Trophoblast cell (in vitro differentiated cells and primary cell): Measurements from ENCODE around the gene CLASP1.

Experiments used
- DNase-seq, 2 donors: peaks; one replicate each; pipeline ENCODE4 v3.0.0-alpha.2; 2016
- H2AFZ ChIP-seq: 2 replicates; pipeline ENCODE4 v1.6.1; 2013; ENCODE audit warnings: low read length, moderate library complexity, mild to moderate bottlenecking; ENCODE audit not compliant: insufficient read depth, poor library complexity
- H2AK5ac ChIP-seq: 2 replicates; pipeline ENCODE4 v1.6.1; 2013; ENCODE audit warnings: mild to moderate bottlenecking, low read length
- H2BK120ac ChIP-seq: 2 replicates; pipeline ENCODE4 v1.6.1; 2013; ENCODE audit warnings: low read length, mild to moderate bottlenecking, moderate library complexity; ENCODE audit not compliant: insufficient read depth, poor library complexity
- H2BK12ac ChIP-seq: 2 replicates; pipeline ENCODE4 v1.6.1; 2013; ENCODE audit warnings: mild to moderate bottlenecking, low read length, moderate library complexity
- H2BK5ac ChIP-seq: 2 replicates; pipeline ENCODE4 v1.6.1; 2013; ENCODE audit warnings: low read length, low read depth, moderate library complexity, mild to moderate bottlenecking; ENCODE audit not compliant: poor library complexity
- H3K14ac ChIP-seq: 2 replicates; pipeline ENCODE4 v1.6.1; 2013; ENCODE audit warnings: mild to moderate bottlenecking, low read length
- H3K18ac ChIP-seq: 2 replicates; pipeline ENCODE4 v1.6.1; 2013; ENCODE audit warnings: mild to moderate bottlenecking, low read length
- H3K23ac ChIP-seq: 2 replicates; pipeline ENCODE4 v1.6.1; 2013; ENCODE audit warnings: low read length
- H3K27ac ChIP-seq: 2 replicates; pipeline ENCODE4 v1.5.1; 2013; ENCODE audit warnings: low read depth, mild to moderate bottlenecking, inconsistent platforms, low read length, moderate library complexity
- H3K27me3 ChIP-seq: 2 replicates; pipeline ENCODE4 v1.6.1; 2013; ENCODE audit warnings: inconsistent platforms, mild to moderate bottlenecking, low read length, moderate library complexity; ENCODE audit not compliant: insufficient read depth
- H3K36me3 ChIP-seq, 2 experiments: 1 replicate in 1 of 2; 2 replicates in 1 of 2; pipeline ENCODE4 v1.6.1; 2013; ENCODE audit warnings: low read length in 2 of 2, mild to moderate bottlenecking in 2 of 2, moderate library complexity in 1 of 2; ENCODE audit not compliant: insufficient read depth in 2 of 2, control insufficient read depth in 1 of 2
- H3K4ac ChIP-seq: 2 replicates; pipeline ENCODE4 v1.6.1; 2013; ENCODE audit warnings: low read depth, mild to moderate bottlenecking, low read length, moderate library complexity
- H3K4me1 ChIP-seq, 2 experiments: 1 replicate in 1 of 2; 2 replicates in 1 of 2; pipeline ENCODE4 v1.6.1; 2013; ENCODE audit warnings: low read length in 2 of 2, mild to moderate bottlenecking in 2 of 2, moderate library complexity in 1 of 2; ENCODE audit not compliant: insufficient read depth in 2 of 2, control insufficient read depth in 1 of 2
- H3K4me2 ChIP-seq: 2 replicates; pipeline ENCODE4 v1.6.1; 2013; ENCODE audit warnings: inconsistent platforms, mild to moderate bottlenecking, low read length, moderate library complexity
- H3K4me3 ChIP-seq: 2 replicates; pipeline ENCODE4 v1.5.1; 2013; ENCODE audit warnings: mild to moderate bottlenecking, low read depth, low read length, inconsistent platforms
- H3K79me1 ChIP-seq: one replicate; pipeline ENCODE4 v1.6.1; 2013; ENCODE audit warnings: low read length
- H3K79me2 ChIP-seq: 2 replicates; pipeline ENCODE4 v1.6.1; 2013; ENCODE audit warnings: low read length, mild to moderate bottlenecking; ENCODE audit not compliant: control insufficient read depth, insufficient read depth, poor library complexity
- H3K9ac ChIP-seq: 2 replicates; pipeline ENCODE4 v1.6.1; 2013; ENCODE audit warnings: mild to moderate bottlenecking, low read length
- H3K9me3 ChIP-seq: 2 replicates; pipeline ENCODE4 v1.6.1; 2013; ENCODE audit warnings: low read depth, mild to moderate bottlenecking, control low read depth, inconsistent platforms, low read length; ENCODE audit not compliant: insufficient read depth
- H4K12ac ChIP-seq: 2 replicates; pipeline ENCODE4 v1.6.1; 2013; ENCODE audit warnings: low read depth, mild to moderate bottlenecking, low read length, moderate library complexity
- H4K8ac ChIP-seq: 2 replicates; pipeline ENCODE4 v1.6.1; 2013; ENCODE audit warnings: low read depth, mild to moderate bottlenecking, low read length, moderate library complexity
- H4K91ac ChIP-seq: one replicate; pipeline ENCODE4 v1.6.1; 2013; ENCODE audit warnings: low read depth, mild to moderate bottlenecking, low read length, moderate library complexity
- WGBS: extraction: QIAGEN DNeasy Blood & Tissue Kit; methylation state at CpG from one replicate; pipeline ENCODE4 v1.1.7; 2013; ENCODE audit warnings: missing lambda C conversion rate; ENCODE audit not compliant: insufficient read length, insufficient coverage; ENCODE audit errors: extremely low coverage; 5-methylcytosine and 5-hydroxymethylcytosine counted together

The CLASP1 gene

GRCh38 chr2:121570667-121571055 is 78.6 kb downstream of the CLASP1 start:
- Histone ChIP-seq H2BK120ac (no peak overlapping the region), H4K91ac (no peak overlapping the region), H3K79me1 (no peaks in the 10 kb centered on the region), H2BK12ac (no peak overlapping the region), H3K79me2 (no peaks in the 10 kb centered on the region), H3K4ac (no peak overlapping the region), H3K36me3 (no peaks in the 10 kb centered on the region), H3K4me3 (no peak overlapping the region), H4K8ac (no peak overlapping the region), H3K9me3 (no peaks in the 10 kb centered on the region), H3K4me2 (no peak overlapping the region), H3K23ac (no peak overlapping the region), H3K4me1 (no peaks in the 10 kb centered on the region), H3K9ac (no peak overlapping the region), H2AK5ac (no peak overlapping the region), H4K12ac (no peak overlapping the region), H3K27me3 (no peaks in the 10 kb centered on the region), H2BK5ac (no peak overlapping the region), H2AFZ (no peak overlapping the region), H3K14ac (no peak overlapping the region), H3K18ac (no peak overlapping the region), H3K27ac (no peak overlapping the region)
- WGBS: no CpG with 5 or more reads among the region's 2 CpGs
- DNase-seq: no peak

- H2AK5ac ChIP-seq: no peak overlapping the region
- no peak overlapping the region for H3K4me2 ChIP-seq
- no peak overlapping the region for H3K18ac ChIP-seq
- H3K23ac ChIP-seq: no peak overlapping the region
- H2BK5ac ChIP-seq: no peak overlapping the region
- no peaks in the 10 kb centered on the region for H3K36me3 ChIP-seq
- H3K27ac ChIP-seq: no peak overlapping the region
- H3K14ac ChIP-seq: no peak overlapping the region
- no peaks in the 10 kb centered on the region for H3K9me3 ChIP-seq
- H2BK120ac ChIP-seq: no peak overlapping the region
- H4K12ac ChIP-seq: no peak overlapping the region
- no peak overlapping the region for H4K8ac ChIP-seq
- H4K91ac ChIP-seq: no peak overlapping the region
- H2AFZ ChIP-seq: no peak overlapping the region
- no peak overlapping the region for H2BK12ac ChIP-seq
- no peaks in the 10 kb centered on the region for H3K4me1 ChIP-seq
- H3K4ac ChIP-seq: no peak overlapping the region
- no peak overlapping the region for H3K9ac ChIP-seq
- H3K27me3 ChIP-seq: no peaks in the 10 kb centered on the region
- no peaks in the 10 kb centered on the region for H3K79me2 ChIP-seq
- no peaks in the 10 kb centered on the region for H3K79me1 ChIP-seq
- WGBS: no CpG with 5 or more reads among the region's 2 CpGs
- DNase-seq: no peak
- no peak overlapping the region for H3K4me3 ChIP-seq
Observed at GRCh38 chr2:121570036-121570666, 79.1 kb downstream of the CLASP1 start.

GRCh38 chr2:121567957-121568409 is 81.3 kb downstream of the CLASP1 start:
- no peak overlapping the region for H4K8ac ChIP-seq
- H3K27me3 ChIP-seq: no peaks in the 10 kb centered on the region
- no peak overlapping the region for H4K12ac ChIP-seq
- H3K79me2 ChIP-seq: no peaks in the 10 kb centered on the region
- no peak overlapping the region for H3K18ac ChIP-seq
- no peak overlapping the region for H3K4me2 ChIP-seq
- no peak overlapping the region for H3K4ac ChIP-seq
- H3K79me1 ChIP-seq: no peaks in the 10 kb centered on the region
- no peak for DNase-seq
- no CpG with 5 or more reads among the region's 4 CpGs for WGBS
- no peak overlapping the region for H3K23ac ChIP-seq
- H3K4me3 ChIP-seq: no peak overlapping the region
- H4K91ac ChIP-seq: no peak overlapping the region
- no peak overlapping the region for H2AFZ ChIP-seq
- no peaks in the 10 kb centered on the region for H3K9me3 ChIP-seq
- H2BK12ac ChIP-seq: no peak overlapping the region
- H3K14ac ChIP-seq: no peak overlapping the region
- H3K36me3 ChIP-seq: no peaks in the 10 kb centered on the region
- no peak overlapping the region for H3K9ac ChIP-seq
- H2BK120ac ChIP-seq: no peak overlapping the region
- no peak overlapping the region for H3K27ac ChIP-seq
- no peaks in the 10 kb centered on the region for H3K4me1 ChIP-seq
- no peak overlapping the region for H2AK5ac ChIP-seq
- H2BK5ac ChIP-seq: no peak overlapping the region

DNA sequence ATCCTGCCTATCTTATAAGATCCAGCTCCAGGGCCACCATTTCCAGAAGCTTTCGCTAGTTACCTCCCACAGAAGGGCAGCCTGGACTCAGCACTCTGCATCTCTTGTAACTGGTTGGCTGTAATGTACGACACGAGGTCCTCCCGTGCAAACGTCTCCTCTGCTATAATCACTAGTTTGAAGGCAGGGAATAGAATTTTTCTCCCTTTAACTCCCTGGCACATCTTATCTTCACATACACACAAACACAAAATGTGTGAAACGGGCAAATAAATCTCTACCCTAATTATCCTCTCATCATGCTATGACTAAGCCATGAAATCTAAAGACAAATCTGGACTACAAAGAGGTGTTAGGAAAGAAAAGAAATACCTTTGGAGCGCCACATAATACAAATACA is 81.8 kb downstream of the CLASP1 start:
- no peak overlapping the region for H3K4ac ChIP-seq
- H2BK120ac ChIP-seq: no peak overlapping the region
- H3K79me1 ChIP-seq: no peaks in the 10 kb centered on the region
- no peaks in the 10 kb centered on the region for H3K79me2 ChIP-seq
- no peak overlapping the region for H3K23ac ChIP-seq
- H3K36me3 ChIP-seq: no peaks in the 10 kb centered on the region
- H3K27ac ChIP-seq: no peak overlapping the region
- no peak overlapping the region for H3K4me2 ChIP-seq
- no peak for DNase-seq
- no peaks in the 10 kb centered on the region for H3K9me3 ChIP-seq
- H4K12ac ChIP-seq: no peak overlapping the region
- H3K18ac ChIP-seq: no peak overlapping the region
- no peak overlapping the region for H2AFZ ChIP-seq
- H2AK5ac ChIP-seq: no peak overlapping the region
- H3K14ac ChIP-seq: no peak overlapping the region
- H3K4me3 ChIP-seq: no peak overlapping the region
- no peak overlapping the region for H3K9ac ChIP-seq
- H2BK5ac ChIP-seq: no peak overlapping the region
- H4K8ac ChIP-seq: no peak overlapping the region
- H3K27me3 ChIP-seq: no peaks in the 10 kb centered on the region
- no peak overlapping the region for H4K91ac ChIP-seq
- no peaks in the 10 kb centered on the region for H3K4me1 ChIP-seq
- no peak overlapping the region for H2BK12ac ChIP-seq
- no CpG with 5 or more reads among the region's 7 CpGs for WGBS
